ENCODE results near the gene CLDN9. TPM values are rescaled to one million over a fixed set of nuclear protein-coding genes. Genes with fewer than 3 reads are reported as not detected.

Gene CLDN9
- polyA plus RNA-seq, 1 donor: 2.0 TPM

GRCh38 chr16:3017794-3018506, 5.2 kb downstream of the CLDN9 start, which contains the start of gene CLDN6:
TSS of gene CLDN6 (minus strand) at chr16:3018183. CDS start at chr16:3016021, 2,162 bp downstream.
- DNase-seq: no peak

GRCh38 chr16:3019594-3020246, 7.0 kb downstream of the CLDN9 start:
- DNase-seq: no peak

DNA sequence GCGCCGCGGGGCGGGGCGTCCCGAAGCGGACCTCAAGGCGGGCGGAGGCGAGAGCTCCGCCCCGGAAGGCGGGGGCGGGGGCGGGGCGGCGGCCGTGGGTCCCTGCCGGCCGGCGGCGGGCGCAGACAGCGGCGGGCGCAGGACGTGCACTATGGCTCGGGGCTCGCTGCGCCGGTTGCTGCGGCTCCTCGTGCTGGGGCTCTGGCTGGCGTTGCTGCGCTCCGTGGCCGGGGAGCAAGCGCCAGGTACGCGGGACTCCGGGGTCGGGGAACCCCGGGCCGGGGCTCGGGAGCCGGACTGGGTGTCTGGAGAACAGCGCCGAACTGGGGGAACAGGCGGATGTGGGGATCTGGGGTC, 7.5 kb downstream of the CLDN9 start, which contains the start of gene TNFRSF12A:
Gene TNFRSF12A (plus strand): TSS at position 122 of the 357 bp plus-strand sequence. CDS start 30 bp downstream, at position 152.
- DNase-seq: peak; percentile 82

GRCh38 chr16:3020604-3021448, 8.1 kb downstream of the CLDN9 start:
- no peak for DNase-seq

DNA sequence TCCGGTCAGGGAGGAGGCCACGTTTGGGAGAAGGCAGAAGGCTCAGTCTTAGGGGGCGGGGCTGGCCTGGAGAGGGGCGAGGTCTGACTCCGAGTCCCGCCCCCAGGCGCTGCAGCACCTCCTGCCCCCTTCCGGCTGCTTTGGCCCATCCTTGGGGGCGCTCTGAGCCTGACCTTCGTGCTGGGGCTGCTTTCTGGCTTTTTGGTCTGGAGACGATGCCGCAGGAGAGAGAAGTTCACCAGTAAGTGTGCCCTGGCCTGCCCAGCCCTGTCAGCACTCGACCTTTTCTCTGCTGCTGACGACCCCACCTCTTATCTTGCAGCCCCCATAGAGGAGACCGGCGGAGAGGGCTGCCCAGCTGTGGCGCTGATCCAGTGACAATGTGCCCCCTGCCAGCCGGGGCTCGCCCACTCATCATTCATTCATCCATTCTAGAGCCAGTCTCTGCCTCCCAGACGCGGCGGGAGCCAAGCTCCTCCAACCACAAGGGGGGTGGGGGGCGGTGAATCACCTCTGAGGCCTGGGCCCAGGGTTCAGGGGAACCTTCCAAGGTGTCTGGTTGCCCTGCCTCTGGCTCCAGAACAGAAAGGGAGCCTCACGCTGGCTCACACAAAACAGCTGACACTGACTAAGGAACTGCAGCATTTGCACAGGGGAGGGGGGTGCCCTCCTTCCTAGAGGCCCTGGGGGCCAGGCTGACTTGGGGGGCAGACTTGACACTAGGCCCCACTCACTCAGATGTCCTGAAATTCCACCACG, 8.9 kb downstream of the CLDN9 start:
- DNase-seq: no peak

DNA sequence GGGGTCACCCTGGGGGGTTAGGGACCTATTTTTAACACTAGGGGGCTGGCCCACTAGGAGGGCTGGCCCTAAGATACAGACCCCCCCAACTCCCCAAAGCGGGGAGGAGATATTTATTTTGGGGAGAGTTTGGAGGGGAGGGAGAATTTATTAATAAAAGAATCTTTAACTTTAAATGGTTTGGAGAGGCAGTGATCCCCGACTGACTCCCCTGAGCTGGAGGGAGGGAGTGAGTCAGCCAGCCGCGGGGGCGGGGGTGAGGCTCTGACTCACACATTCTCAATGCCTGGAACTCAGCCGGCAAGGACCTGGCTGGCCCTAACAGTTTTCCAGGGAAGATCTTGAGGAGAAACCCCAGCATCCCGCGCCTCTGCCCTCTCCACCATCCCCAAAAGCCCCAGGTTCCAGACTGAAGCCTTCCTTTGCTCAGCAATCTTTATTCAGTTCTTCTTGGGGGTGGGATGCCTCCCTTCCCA, 9.5 kb downstream of the CLDN9 start:
- DNase-seq: peak; percentile 82

GRCh38 chr16:3022684-3023414, 10.1 kb downstream of the CLDN9 start:
- DNase-seq: no peak

- no peak for DNase-seq
Observed at GRCh38 chr16:3023415-3023668, 10.6 kb downstream of the CLDN9 start.

DNA sequence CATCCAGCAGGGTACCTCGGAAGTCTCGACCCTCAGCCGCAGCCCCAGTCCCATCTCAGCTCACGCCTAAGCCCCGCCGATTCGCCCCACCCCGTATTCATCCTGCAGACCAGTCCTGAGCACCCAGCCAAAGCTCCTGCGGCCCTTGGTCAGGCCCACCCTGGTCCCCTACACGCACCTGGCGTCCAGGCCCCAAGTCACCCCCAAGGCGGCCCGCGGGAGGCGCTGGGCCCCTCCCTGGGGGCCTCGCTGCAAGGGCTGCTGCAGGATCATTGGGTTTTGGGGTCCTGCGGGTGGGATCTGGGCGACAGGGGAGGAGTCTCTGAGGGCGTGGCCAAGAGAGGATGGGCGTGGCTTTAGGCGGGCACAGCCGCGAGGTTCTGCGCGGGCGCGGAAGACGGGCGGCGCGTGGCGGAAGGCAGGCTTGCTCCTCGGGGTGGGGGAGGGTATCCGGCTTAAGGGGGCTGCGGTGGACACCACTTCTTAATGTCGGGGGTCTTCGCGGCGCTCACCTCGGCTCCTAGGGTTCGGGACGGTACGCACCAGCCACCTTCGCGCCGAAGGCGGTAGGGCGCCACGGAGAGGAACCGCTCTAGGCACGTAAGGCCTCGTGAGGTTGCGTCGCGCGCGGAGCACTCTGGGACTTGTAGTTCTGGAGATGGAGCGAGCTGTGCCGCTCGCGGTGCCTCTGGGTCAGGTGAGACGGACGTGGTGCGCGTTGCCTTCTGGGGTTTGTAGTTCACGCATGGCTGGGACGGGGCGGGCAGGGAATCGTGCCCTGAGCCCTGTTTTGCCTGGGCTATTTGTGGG, 11.2 kb downstream of the CLDN9 start, which contains the start of the genes HCFC1R1 and THOC6:
Gene HCFC1R1 (minus strand): TSS at position 274 of the 810 bp plus-strand sequence. CDS start 1 bp downstream, at position 273.
Gene THOC6 (plus strand): TSS at position 367 of the 810 bp plus-strand sequence. CDS start 292 bp downstream, at position 659.
- peak; percentile 96 for DNase-seq

DNA sequence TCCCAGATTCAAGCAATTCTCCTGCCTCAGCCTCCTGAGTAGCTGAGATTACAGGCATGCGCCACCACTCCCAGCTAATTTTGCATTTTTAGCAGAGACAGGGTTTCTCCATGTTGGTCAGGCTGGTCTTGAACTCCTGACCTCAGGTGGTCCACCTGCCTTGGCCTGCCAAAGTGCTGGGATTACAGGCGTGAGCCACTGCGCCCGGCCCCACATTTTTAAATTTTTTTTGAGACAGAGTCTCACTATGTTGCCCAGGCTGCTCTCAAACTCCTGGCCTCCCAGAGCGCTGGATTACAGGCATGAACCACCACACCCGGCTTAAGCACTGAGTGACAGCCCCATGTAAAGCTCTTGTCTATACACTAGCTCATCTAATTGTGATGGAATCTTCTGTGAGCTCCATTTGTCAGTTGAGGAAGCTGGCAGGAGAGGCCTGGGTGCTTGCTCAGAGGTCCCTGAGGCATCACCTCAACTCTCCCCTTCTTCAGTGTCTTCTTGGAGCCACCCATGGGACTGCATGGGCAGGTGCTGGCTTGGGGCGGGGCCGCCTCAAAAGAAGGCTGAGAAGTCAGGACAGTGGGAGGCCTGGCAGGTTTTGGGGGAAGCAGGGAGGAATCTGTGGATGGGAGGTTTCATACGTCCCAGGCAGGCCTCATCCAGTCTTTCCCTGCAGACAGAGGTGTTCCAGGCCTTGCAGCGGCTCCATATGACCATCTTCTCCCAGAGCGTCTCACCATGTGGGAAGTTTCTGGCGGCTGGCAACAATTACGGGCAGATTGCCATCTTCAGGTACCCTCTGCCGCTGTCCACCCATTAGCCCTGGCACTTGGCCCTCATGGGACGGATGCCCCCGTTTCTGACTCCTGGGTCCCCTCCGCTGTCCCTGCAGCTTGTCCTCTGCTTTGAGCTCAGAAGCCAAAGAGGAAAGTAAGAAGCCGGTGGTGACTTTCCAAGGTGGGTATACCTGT, 12.6 kb downstream of the CLDN9 start:
- no peak for DNase-seq

- no peak for DNase-seq
Observed at GRCh38 chr16:3026003-3026378, 13.3 kb downstream of the CLDN9 start.

DNA sequence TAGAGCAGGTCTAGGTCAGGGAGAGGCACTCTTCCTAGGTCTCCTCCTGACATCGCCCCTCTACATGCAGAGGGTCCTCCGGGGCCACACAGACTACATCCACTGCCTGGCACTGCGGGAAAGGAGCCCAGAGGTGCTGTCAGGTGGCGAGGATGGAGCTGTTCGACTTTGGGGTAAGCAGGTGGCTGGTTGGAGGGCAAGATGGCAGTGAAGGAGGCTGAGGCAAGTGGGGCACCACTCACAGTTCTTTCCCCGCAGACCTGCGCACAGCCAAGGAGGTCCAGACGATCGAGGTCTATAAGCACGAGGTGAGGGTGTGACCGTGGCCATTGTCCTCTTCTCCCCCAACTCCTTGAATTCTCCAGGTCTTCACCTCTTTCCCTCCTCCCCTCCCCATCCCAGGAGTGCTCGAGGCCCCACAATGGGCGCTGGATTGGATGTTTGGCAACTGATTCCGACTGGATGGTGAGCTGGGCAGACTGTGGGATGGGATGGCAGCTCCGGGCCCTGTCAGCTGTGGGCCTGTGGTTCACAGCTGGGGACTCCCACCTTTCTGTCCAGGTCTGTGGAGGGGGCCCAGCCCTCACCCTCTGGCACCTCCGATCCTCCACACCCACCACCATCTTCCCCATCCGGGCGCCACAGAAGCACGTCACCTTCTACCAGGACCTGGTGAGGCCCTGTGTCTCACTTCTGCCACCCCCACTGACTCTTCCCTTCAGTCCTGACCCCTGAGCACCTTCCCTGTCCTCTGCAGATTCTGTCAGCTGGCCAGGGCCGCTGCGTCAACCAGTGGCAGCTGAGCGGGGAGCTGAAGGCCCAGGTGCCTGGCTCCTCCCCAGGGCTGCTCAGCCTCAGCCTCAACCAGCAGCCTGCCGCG, 14.1 kb downstream of the CLDN9 start:
- no peak for DNase-seq

DNA sequence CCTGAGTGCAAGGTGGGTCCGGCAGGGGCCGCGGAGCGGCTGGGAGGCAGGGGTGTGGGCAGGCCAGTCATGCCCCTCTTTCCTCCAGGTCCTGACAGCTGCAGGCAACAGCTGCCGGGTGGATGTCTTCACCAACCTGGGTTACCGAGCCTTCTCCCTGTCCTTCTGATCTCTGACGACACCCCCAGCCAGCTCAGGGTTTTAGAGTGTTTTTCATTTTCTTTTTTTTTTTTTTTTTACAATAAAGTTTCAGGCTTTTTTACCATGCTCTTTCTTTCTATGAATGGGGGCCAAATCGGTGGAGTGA, 14.7 kb downstream of the CLDN9 start:
- no peak for DNase-seq

- peak; percentile 85 for DNase-seq
Observed at GRCh38 chr16:3027983-3028715, 15.4 kb downstream of the CLDN9 start.

GRCh38 chr16:3028716-3029319, 16.1 kb downstream of the CLDN9 start:
- DNase-seq: no peak

GRCh38 chr16:3029491-3030221, 16.9 kb downstream of the CLDN9 start:
- no peak for DNase-seq
